Measurements from ENCODE around the gene SLC22A23. TPM values are rescaled to one million over a fixed set of nuclear protein-coding genes. Genes with fewer than 3 reads are reported as not detected.

Gene SLC22A23
- total and polyA plus RNA-seq, 5 experiments from 2014 or later = 0.36 to 5.6 (median 2.8) TPM

- DNase-seq (no peak), ATAC-seq (no peak)
- peak overlapping the region in 1 of 10 donors; percentile 9 for H3K27ac Mint-ChIP-seq
- no peak overlapping the region for H3K4me3 Mint-ChIP-seq
- H3K4me1 Mint-ChIP-seq = peaks cover 0 to 3% (median 1%) of the 10 kb centered on the region in 4 donors
- peaks cover 0 to 3% (median 0%) of the 10 kb centered on the region in 3 donors for H3K36me3 Mint-ChIP-seq
- POLR2A ChIA-PET = no interaction called here
- peaks cover 0 to 1% (median 0%) of the 10 kb centered on the region in 5 donors for H3K27me3 Mint-ChIP-seq
- H3K9me3 Mint-ChIP-seq = no peaks in the 10 kb centered on the region
Observed at GRCh38 chr6:3327403-3327802, 129.4 kb downstream of the SLC22A23 start.

GRCh38 chr6:3326981-3327380 lies 129.9 kb downstream of the SLC22A23 start:
- H3K9me3 Mint-ChIP-seq = no peaks in the 10 kb centered on the region
- peaks cover 0 to 3% (median 1%) of the 10 kb centered on the region in 4 donors for H3K4me1 Mint-ChIP-seq
- H3K27me3 Mint-ChIP-seq = peaks cover 0 to 1% (median 0%) of the 10 kb centered on the region in 5 donors
- H3K4me3 Mint-ChIP-seq = no peak overlapping the region
- no peak for ATAC-seq
- POLR2A ChIA-PET = no interaction called here
- H3K36me3 Mint-ChIP-seq = peaks cover 0 to 3% (median 0%) of the 10 kb centered on the region in 3 donors
- H3K27ac Mint-ChIP-seq = no peak overlapping the region
- DNase-seq = no peak

GRCh38 chr6:3326184-3326971 lies 130.5 kb downstream of the SLC22A23 start:
- DNase-seq (no peak), ATAC-seq (no peak)
- Mint-ChIP-seq H3K36me3 (peaks cover 0 to 4% (median 0%) of the 10 kb centered on the region in 3 donors), H3K4me1 (peaks cover 0 to 3% (median 1%) of the 10 kb centered on the region in 4 donors), H3K9me3 (no peaks in the 10 kb centered on the region), H3K4me3 (no peak overlapping the region), H3K27me3 (peaks cover 0 to 1% (median 0%) of the 10 kb centered on the region in 5 donors), H3K27ac (peak overlapping the region in 1 of 10 donors; percentile 54)
- POLR2A ChIA-PET = no interaction called here

GRCh38 chr6:3325210-3325609 lies 131.6 kb downstream of the SLC22A23 start:
- H3K27me3 Mint-ChIP-seq = peaks cover 0 to 1% (median 0%) of the 10 kb centered on the region in 5 donors
- peaks cover 0 to 7% (median 0%) of the 10 kb centered on the region in 4 donors for H3K4me1 Mint-ChIP-seq
- H3K4me3 Mint-ChIP-seq = no peak overlapping the region
- POLR2A ChIA-PET = no interaction called here
- ATAC-seq = no peak
- no peaks in the 10 kb centered on the region for H3K9me3 Mint-ChIP-seq
- no peak overlapping the region for H3K27ac Mint-ChIP-seq
- DNase-seq = no peak
- H3K36me3 Mint-ChIP-seq = peaks cover 0 to 4% (median 0%) of the 10 kb centered on the region in 3 donors

- Mint-ChIP-seq H3K27ac (no peak overlapping the region), H3K4me1 (peaks cover 0 to 8% (median 4%) of the 10 kb centered on the region in 4 donors), H3K27me3 (peaks cover 0 to 1% (median 0%) of the 10 kb centered on the region in 5 donors), H3K9me3 (no peaks in the 10 kb centered on the region), H3K36me3 (peaks cover 0 to 4% (median 0%) of the 10 kb centered on the region in 3 donors), H3K4me3 (no peak overlapping the region)
- ATAC-seq (no peak), DNase-seq (no peak)
- POLR2A ChIA-PET = no interaction called here
Observed at GRCh38 chr6:3324262-3324942, 132.4 kb downstream of the SLC22A23 start.

GRCh38 chr6:3323696-3324261 lies 133.1 kb downstream of the SLC22A23 start:
- H3K36me3 Mint-ChIP-seq = peaks cover 0 to 4% (median 0%) of the 10 kb centered on the region in 3 donors
- no peak overlapping the region for H3K27ac Mint-ChIP-seq
- peaks cover 6 to 14% (median 10%) of the 10 kb centered on the region in 4 donors for H3K4me1 Mint-ChIP-seq
- H3K9me3 Mint-ChIP-seq = no peaks in the 10 kb centered on the region
- ATAC-seq = no peak
- no peak for DNase-seq
- H3K27me3 Mint-ChIP-seq = peaks cover 0 to 1% (median 0%) of the 10 kb centered on the region in 5 donors
- POLR2A ChIA-PET = no interaction called here
- no peak overlapping the region for H3K4me3 Mint-ChIP-seq

GRCh38 chr6:3323148-3323547 lies 133.7 kb downstream of the SLC22A23 start:
- no peak for ATAC-seq
- H3K4me3 Mint-ChIP-seq = no peak overlapping the region
- no peak for DNase-seq
- no peak overlapping the region for H3K27ac Mint-ChIP-seq
- POLR2A ChIA-PET = no interaction called here
- H3K4me1 Mint-ChIP-seq = peaks cover 12 to 20% (median 16%) of the 10 kb centered on the region in 4 donors
- H3K27me3 Mint-ChIP-seq = peaks cover 0 to 1% (median 0%) of the 10 kb centered on the region in 5 donors
- H3K36me3 Mint-ChIP-seq = peaks cover 0 to 4% (median 0%) of the 10 kb centered on the region in 3 donors
- H3K9me3 Mint-ChIP-seq = no peaks in the 10 kb centered on the region

GRCh38 chr6:3322366-3322890 lies 134.4 kb downstream of the SLC22A23 start:
- no peak overlapping the region for H3K27ac Mint-ChIP-seq
- H3K36me3 Mint-ChIP-seq = peaks cover 0 to 4% (median 0%) of the 10 kb centered on the region in 3 donors
- ATAC-seq (no peak), DNase-seq (no peak)
- H3K4me3 Mint-ChIP-seq = no peak overlapping the region
- peaks cover 20 to 28% (median 23%) of the 10 kb centered on the region in 4 donors for H3K4me1 Mint-ChIP-seq
- no peaks in the 10 kb centered on the region for H3K9me3 Mint-ChIP-seq
- POLR2A ChIA-PET = no interaction called here
- H3K27me3 Mint-ChIP-seq = peaks cover 0 to 5% (median 1%) of the 10 kb centered on the region in 5 donors

- Mint-ChIP-seq H3K27me3 (peaks cover 0 to 5% (median 1%) of the 10 kb centered on the region in 5 donors), H3K4me3 (no peak overlapping the region), H3K9me3 (no peaks in the 10 kb centered on the region), H3K4me1 (peaks cover 23 to 33% (median 27%) of the 10 kb centered on the region in 4 donors), H3K27ac (peak overlapping the region in 1 of 10 donors; percentile 75), H3K36me3 (peaks cover 0 to 4% (median 0%) of the 10 kb centered on the region in 3 donors)
- DNase-seq (no peak), ATAC-seq (no peak)
- POLR2A ChIA-PET = no interaction called here
Observed at GRCh38 chr6:3321875-3322274, 135.0 kb downstream of the SLC22A23 start.

- Mint-ChIP-seq H3K4me3 (no peak overlapping the region), H3K4me1 (peaks cover 23 to 35% (median 27%) of the 10 kb centered on the region in 4 donors), H3K9me3 (no peaks in the 10 kb centered on the region), H3K27ac (peak overlapping the region in 1 of 10 donors; percentile 61), H3K36me3 (peaks cover 0 to 4% (median 0%) of the 10 kb centered on the region in 3 donors), H3K27me3 (peaks cover 0 to 5% (median 1%) of the 10 kb centered on the region in 5 donors)
- POLR2A ChIA-PET = no interaction called here
- no peak for DNase-seq
- ATAC-seq = no peak
Observed at GRCh38 chr6:3321042-3321441, 135.8 kb downstream of the SLC22A23 start.

- ATAC-seq (no peak), DNase-seq (no peak)
- Mint-ChIP-seq H3K4me1 (peaks cover 23 to 35% (median 27%) of the 10 kb centered on the region in 4 donors), H3K27me3 (peaks cover 0 to 5% (median 1%) of the 10 kb centered on the region in 5 donors), H3K27ac (peak overlapping the region in 2 of 10 donors; percentile 70 to 87), H3K9me3 (no peaks in the 10 kb centered on the region), H3K36me3 (peaks cover 0 to 4% (median 0%) of the 10 kb centered on the region in 3 donors), H3K4me3 (no peak overlapping the region)
- POLR2A ChIA-PET = no interaction called here
Observed at GRCh38 chr6:3320238-3320811, 136.5 kb downstream of the SLC22A23 start.

GRCh38 chr6:3319610-3320200 lies 137.1 kb downstream of the SLC22A23 start:
- peaks cover 23 to 35% (median 27%) of the 10 kb centered on the region in 4 donors for H3K4me1 Mint-ChIP-seq
- H3K9me3 Mint-ChIP-seq = no peaks in the 10 kb centered on the region
- peaks cover 0 to 4% (median 0%) of the 10 kb centered on the region in 3 donors for H3K36me3 Mint-ChIP-seq
- H3K4me3 Mint-ChIP-seq = peak overlapping the region in 1 of 10 donors; percentile 29
- DNase-seq = no peak
- ATAC-seq = no peak
- H3K27me3 Mint-ChIP-seq = peaks cover 0 to 5% (median 2%) of the 10 kb centered on the region in 5 donors
- POLR2A ChIA-PET = no interaction called here
- H3K27ac Mint-ChIP-seq = peak overlapping the region in 5 of 10 donors; percentile 12 to 87 (median 29)

Data from naive thymus-derived CD8-positive, alpha-beta T cell (primary cell).